H9 (cell line): ENCODE data around the gene AKT3. TPM values are rescaled to one million over a fixed set of nuclear protein-coding genes. Genes with fewer than 3 reads are reported as not detected.

Experiments
- DNase-seq: peaks from one replicate; pipeline ENCODE4 v3.0.0-alpha.2; 2017
- H2AFZ ChIP-seq: one replicate; pipeline ENCODE4 v1.6.1; 2013; ENCODE audit warnings: mild to moderate bottlenecking, low read length, control low read depth, moderate library complexity
- H2AK5ac ChIP-seq: 2 replicates; pipeline ENCODE4 v1.6.1; 2013; ENCODE audit warnings: low read length, control low read depth, mixed read lengths; ENCODE audit not compliant: insufficient read length
- H2BK120ac ChIP-seq: one replicate; pipeline ENCODE4 v1.6.1; 2013; ENCODE audit warnings: low read depth, mild to moderate bottlenecking, low read length, control low read depth, inconsistent platforms; ENCODE audit not compliant: poor library complexity, severe bottlenecking
- H2BK12ac ChIP-seq: 2 replicates; pipeline ENCODE4 v1.6.1; 2013; ENCODE audit warnings: low read length, control low read depth, mixed read lengths, low read depth; ENCODE audit not compliant: insufficient read length
- H2BK15ac ChIP-seq: 2 replicates; pipeline ENCODE4 v1.6.1; 2013; ENCODE audit warnings: low read depth, low read length, control low read depth
- H2BK20ac ChIP-seq: one replicate; pipeline ENCODE4 v1.6.1; 2013; ENCODE audit warnings: low read depth, mild to moderate bottlenecking, low read length, control low read depth, inconsistent platforms; ENCODE audit not compliant: poor library complexity, severe bottlenecking
- H2BK5ac ChIP-seq: 2 replicates; pipeline ENCODE4 v1.6.1; 2013; ENCODE audit warnings: low read length, control low read depth, mixed read lengths; ENCODE audit not compliant: insufficient read length
- H3K14ac ChIP-seq: 2 replicates; pipeline ENCODE4 v1.6.1; 2013; ENCODE audit warnings: low read length, control low read depth; ENCODE audit not compliant: insufficient read depth
- H3K18ac ChIP-seq: 2 replicates; pipeline ENCODE4 v1.6.1; 2013; ENCODE audit warnings: low read depth, mild to moderate bottlenecking, mixed read lengths, low read length, control low read depth; ENCODE audit not compliant: insufficient read length
- H3K23ac ChIP-seq: 2 replicates; pipeline ENCODE4 v1.6.1; 2013; ENCODE audit warnings: low read length, control low read depth, mixed read lengths, low read depth; ENCODE audit not compliant: insufficient read length
- H3K23me2 ChIP-seq: 2 replicates; pipeline ENCODE4 v1.6.1; 2013; ENCODE audit warnings: low read depth, mild to moderate bottlenecking, mixed read lengths, low read length, control low read depth; ENCODE audit not compliant: insufficient read length, poor library complexity, severe bottlenecking
- H3K27ac ChIP-seq: 2 replicates; pipeline ENCODE4 v1.5.1; 2013; ENCODE audit warnings: low read length, control low read depth, mixed read lengths, low read depth; ENCODE audit not compliant: insufficient read length
- H3K27me3 ChIP-seq: 2 replicates; pipeline ENCODE4 v1.6.1; 2013; ENCODE audit warnings: low read length, control low read depth, inconsistent platforms; ENCODE audit not compliant: insufficient read depth
- H3K4ac ChIP-seq: 2 replicates; pipeline ENCODE4 v1.6.1; 2013; ENCODE audit warnings: low read depth, mild to moderate bottlenecking, control low read depth, inconsistent platforms, low read length, moderate library complexity
- H3K4me1 ChIP-seq: 2 replicates; pipeline ENCODE4 v1.6.1; 2013; ENCODE audit warnings: low read length, control low read depth, inconsistent platforms; ENCODE audit not compliant: insufficient read depth
- H3K4me2 ChIP-seq: 2 replicates; pipeline ENCODE4 v1.6.1; 2013; ENCODE audit warnings: low read length, control low read depth, mixed read lengths; ENCODE audit not compliant: insufficient read length, insufficient read depth
- H3K56ac ChIP-seq: 2 replicates; pipeline ENCODE4 v1.6.1; 2013; ENCODE audit warnings: low read depth, mild to moderate bottlenecking, mixed read lengths, low read length, control low read depth; ENCODE audit not compliant: insufficient read length
- H3K79me1 ChIP-seq: 2 replicates; pipeline ENCODE4 v1.6.1; 2013; ENCODE audit warnings: low read depth, mild to moderate bottlenecking, moderate library complexity, low read length, control low read depth, inconsistent platforms; ENCODE audit not compliant: insufficient read depth, poor library complexity, severe bottlenecking
- H3K79me2 ChIP-seq: 2 replicates; pipeline ENCODE4 v1.6.1; 2013; ENCODE audit warnings: low read length, control low read depth, inconsistent platforms; ENCODE audit not compliant: insufficient read depth
- H3K9ac ChIP-seq: 2 replicates; pipeline ENCODE4 v1.6.1; 2013; ENCODE audit warnings: low read length, control low read depth, mixed read lengths; ENCODE audit not compliant: insufficient read length; ENCODE audit errors: extremely low read depth
- H3K9me3 ChIP-seq: one replicate; pipeline ENCODE4 v1.6.1; 2013; ENCODE audit warnings: low read depth, low read length, inconsistent platforms; ENCODE audit not compliant: control insufficient read depth
- H3T11ph ChIP-seq: one replicate; pipeline ENCODE4 v1.6.1; 2013; ENCODE audit warnings: mild to moderate bottlenecking, low read length, control low read depth, inconsistent platforms
- H4K20me1 ChIP-seq: one replicate; pipeline ENCODE4 v1.6.1; 2013; ENCODE audit not compliant: control insufficient read depth, insufficient read length, insufficient read depth
- H4K5ac ChIP-seq: 2 replicates; pipeline ENCODE4 v1.6.1; 2013; ENCODE audit warnings: low read depth, mild to moderate bottlenecking, mixed read lengths, low read length, control low read depth; ENCODE audit not compliant: insufficient read length
- H4K8ac ChIP-seq: replicated peaks from 2 replicates; pipeline ENCODE4 v1.6.1; 2013; ENCODE audit warnings: low read length, control low read depth, mixed read lengths, low read depth; ENCODE audit not compliant: insufficient read length
- H4K91ac ChIP-seq: 2 replicates; pipeline ENCODE4 v1.6.1; 2013; ENCODE audit warnings: low read depth, mild to moderate bottlenecking, moderate library complexity, mixed read lengths, low read length, control low read depth; ENCODE audit not compliant: insufficient read length
- H3K27ac Mint-ChIP-seq, 3 experiments: 2 replicates in 2 of 3; 3 replicates in 1 of 3; pipeline ENCODE4 v1.8.0; 2020 to 2021; ENCODE audit warnings: mixed read lengths in 3 of 3, mild to moderate bottlenecking in 1 of 3, moderate library complexity in 1 of 3
- H3K27me3 Mint-ChIP-seq: 2 replicates; pipeline ENCODE4 v1.8.0; 2021; ENCODE audit warnings: low read depth, mild to moderate bottlenecking, moderate library complexity, mixed read lengths
- H3K36me3 Mint-ChIP-seq, 3 experiments: 2 replicates in 2 of 3; 3 replicates in 1 of 3; pipeline ENCODE4 v1.8.0; 2020 to 2021; ENCODE audit warnings: low read depth in 3 of 3, mixed read lengths in 3 of 3; ENCODE audit not compliant: insufficient read depth in 1 of 3
- H3K4me1 Mint-ChIP-seq, 2 experiments: 2 replicates each; pipeline ENCODE4 v1.8.0; 2020; ENCODE audit warnings: mixed read lengths in 2 of 2
- H3K4me3 Mint-ChIP-seq, 2 experiments: 2 replicates in 1 of 2; 3 replicates in 1 of 2; pipeline ENCODE4 v1.8.0; 2020 to 2021; ENCODE audit warnings: mild to moderate bottlenecking in 2 of 2, mixed read lengths in 2 of 2, moderate library complexity in 1 of 2
- H3K9me3 Mint-ChIP-seq, 2 experiments: 2 replicates in 1 of 2; 3 replicates in 1 of 2; pipeline ENCODE4 v1.8.0; 2020; ENCODE audit warnings: mild to moderate bottlenecking in 2 of 2, mixed read lengths in 2 of 2, moderate library complexity in 1 of 2
- CTCF ChIP-seq: fragments of 200-600 bp; sonication (generic); conservative IDR thresholded peaks from 3 replicates; pipeline ENCODE4 v1.8.0; 2021; ENCODE audit warnings: antibody characterized with exemption, mild to moderate bottlenecking
- WGBS: extraction: QIAGEN DNeasy Blood & Tissue Kit; methylation state at CpG from one replicate; pipeline ENCODE4 v1.1.7; 2013; ENCODE audit warnings: missing lambda C conversion rate, low lambda C conversion rate, mixed read lengths; ENCODE audit not compliant: insufficient read length; ENCODE audit errors: extremely low coverage; 5-methylcytosine and 5-hydroxymethylcytosine counted together
- total RNA-seq: library from RNA; stranded (reverse); gene quantifications from 2 replicates; pipeline ENCODE4 v1.2.1, GENCODE V29; 2021

AKT3 gene
- total RNA-seq, 1 experiment from 2014 or later = 27.8 TPM

- H3T11ph ChIP-seq = no peak overlapping the region
- H2BK120ac ChIP-seq = no peak overlapping the region
- no peak overlapping the region for H4K8ac ChIP-seq
- no peak overlapping the region for H4K91ac ChIP-seq
- no peak overlapping the region for H3K56ac ChIP-seq
- no peaks in the 10 kb centered on the region for H3K23me2 ChIP-seq
- no peaks in the 10 kb centered on the region for H4K20me1 ChIP-seq
- H3K79me2 ChIP-seq = no peaks in the 10 kb centered on the region
- no peak overlapping the region for H2BK20ac ChIP-seq
- DNase-seq = no peak
- no peak overlapping the region for H2BK12ac ChIP-seq
- no peak overlapping the region; a peak in 2 of 7 replicates for H3K27ac Mint-ChIP-seq
- H3K27ac ChIP-seq = no peak overlapping the region
- WGBS = no CpG with 5 or more reads among the region's 5 CpGs
- no peak overlapping the region for H2BK5ac ChIP-seq
- no peaks in the 10 kb centered on the region for H3K9me3 Mint-ChIP-seq
- no peaks in the 10 kb centered on the region for H3K36me3 Mint-ChIP-seq
- H3K4me1 Mint-ChIP-seq = peaks cover 27 to 37% of the 10 kb centered on the region in 2 experiments
- H3K4me3 Mint-ChIP-seq = no peak overlapping the region
- H3K9ac ChIP-seq = no peak overlapping the region
- H3K79me1 ChIP-seq = no peaks in the 10 kb centered on the region
- no peak overlapping the region for H2BK15ac ChIP-seq
- H4K5ac ChIP-seq = no peak overlapping the region
- H3K27me3 Mint-ChIP-seq = no peaks in the 10 kb centered on the region
- no peak overlapping the region for H3K4ac ChIP-seq
- H2AK5ac ChIP-seq = no peak overlapping the region
- no peak overlapping the region for H3K18ac ChIP-seq
- no peak overlapping the region for H3K4me2 ChIP-seq
- peak; percentile 49; the same call in 2 of the 3 replicates for TF ChIP-seq CTCF
- no peaks in the 10 kb centered on the region for H3K27me3 ChIP-seq
- H3K9me3 ChIP-seq = no peaks in the 10 kb centered on the region
- H3K4me1 ChIP-seq = peaks cover under 1% of the 10 kb centered on the region; the same call in 1 of the 2 replicates
- no peak overlapping the region for H3K23ac ChIP-seq
- H2AFZ ChIP-seq = no peak overlapping the region
- no peak overlapping the region for H3K14ac ChIP-seq
These were observed 137.1 kb downstream of the AKT3 start for GRCh38 chr1:243712941-243713340.
